Measurements from ENCODE around the gene CFAP47. TPM values are rescaled to one million over a fixed set of nuclear protein-coding genes. Genes with fewer than 3 reads are reported as not detected.

CFAP47 gene
- polyA plus RNA-seq, 2 of the 4 experiments (the other 2 are of a cell fraction), result 0.03 TPM; not detected in 1

- no peak for ATAC-seq
- Histone ChIP-seq H3K4me2 (no peak overlapping the region), H3K27ac (no peak overlapping the region), H3K4me3 (no peak overlapping the region), H3K9me3 (no peaks in the 10 kb centered on the region), H3K4me1 (no peaks in the 10 kb centered on the region)
- POLR2A ChIA-PET, result no interaction called here
- TF ChIP-seq RAD21 (conservative IDR thresholded peaks at IDR 0.05 in 1 of 2, IDR thresholded peaks at IDR 0.05 in 1 of 2), result no peak
- TF ChIP-seq POLR2AphosphoS2 (conservative IDR thresholded peaks at IDR 0.05; ENCODE audit: low read length), result no peak
- CTCF ChIA-PET, result no interaction called here
- DNase-seq (ENCODE audit: low read depth in 1 of 2, low spot score in 1 of 2), result no peak
- no CpG with 5 or more reads among the region's 2 CpGs for WGBS (ENCODE audit: missing lambda C conversion rate)
- FAIRE-seq, result no peak
Measured at GRCh38 chrX:36414056-36414455, 494.5 kb downstream of the CFAP47 start.

GRCh38 chrX:36422368-36422767 is 502.8 kb downstream of the CFAP47 start:
- no peak for TF ChIP-seq RFX5 (IDR thresholded peaks at IDR 0.05)
- TF ChIP-seq POLR2A (IDR thresholded peaks at IDR 0.05; ENCODE audit: low read length), result no peak
- TF ChIP-seq RCOR1 (IDR thresholded peaks at IDR 0.05; ENCODE audit: low read depth, low read length), result no peak
- TF ChIP-seq TFCP2L1 (CRISPR knock-in tag; IDR thresholded peaks at IDR 0.05), result no peak
- TF ChIP-seq HES2 (IDR thresholded peaks at IDR 0.05), result no peak
- TF ChIP-seq NFE2L2 (conservative IDR thresholded peaks at IDR 0.05; ENCODE audit: low read length), result no peak
- TF ChIP-seq, protein P1, sequence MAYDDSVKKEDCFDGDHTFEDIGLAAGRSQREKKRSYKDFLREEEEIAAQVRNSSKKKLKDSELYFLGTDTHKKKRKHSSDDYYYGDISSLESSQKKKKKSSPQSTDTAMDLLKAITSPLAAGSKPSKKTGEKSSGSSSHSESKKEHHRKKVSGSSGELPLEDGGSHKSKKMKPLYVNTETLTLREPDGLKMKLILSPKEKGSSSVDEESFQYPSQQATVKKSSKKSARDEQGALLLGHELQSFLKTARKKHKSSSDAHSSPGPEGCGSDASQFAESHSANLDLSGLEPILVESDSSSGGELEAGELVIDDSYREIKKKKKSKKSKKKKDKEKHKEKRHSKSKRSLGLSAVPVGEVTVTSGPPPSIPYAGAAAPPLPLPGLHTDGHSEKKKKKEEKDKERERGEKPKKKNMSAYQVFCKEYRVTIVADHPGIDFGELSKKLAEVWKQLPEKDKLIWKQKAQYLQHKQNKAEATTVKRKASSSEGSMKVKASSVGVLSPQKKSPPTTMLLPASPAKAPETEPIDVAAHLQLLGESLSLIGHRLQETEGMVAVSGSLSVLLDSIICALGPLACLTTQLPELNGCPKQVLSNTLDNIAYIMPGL (CRISPR knock-in tag; IDR thresholded peaks at IDR 0.05; ENCODE audit: borderline replicate concordance), result no peak
- no peak for TF ChIP-seq SREBF2 (IDR thresholded peaks at IDR 0.05)
- no peak for TF ChIP-seq CTCF (IDR thresholded peaks at IDR 0.05)
- no peak for TF ChIP-seq CEBPB (IDR thresholded peaks at IDR 0.05)
- no peak for TF ChIP-seq FOSB (CRISPR knock-in tag; IDR thresholded peaks at IDR 0.05)
- no peak for TF ChIP-seq BHLHE40 (IDR thresholded peaks at IDR 0.05; ENCODE audit: low read depth, low read length)
- TF ChIP-seq JUN (IDR thresholded peaks at IDR 0.05), result no peak
- no peak for TF ChIP-seq JUNB (IDR thresholded peaks at IDR 0.05)
- no peak for TF ChIP-seq PBX3 (IDR thresholded peaks at IDR 0.05)
- no peak for TF ChIP-seq FOXS1 (CRISPR knock-in tag; IDR thresholded peaks at IDR 0.05)
- TF ChIP-seq MAFK (IDR thresholded peaks at IDR 0.05; ENCODE audit: partially characterized antibody), result no peak
- no peak for TF ChIP-seq ESRRA (IDR thresholded peaks at IDR 0.05; ENCODE audit: borderline replicate concordance, low read length)
- CTCF ChIA-PET, result no interaction called here
- H3K4me3 ChIP-seq, result no peak overlapping the region
- POLR2A ChIA-PET, result no interaction called here
- no peak for DNase-seq (ENCODE audit: low read depth in 1 of 2, low spot score in 1 of 2)
- no peaks in the 10 kb centered on the region for H3K4me1 ChIP-seq
- no peaks in the 10 kb centered on the region for H3K9me3 ChIP-seq
- FAIRE-seq, result peak; percentile 54
- ATAC-seq, result no peak
- H3K27ac ChIP-seq, result no peak overlapping the region
- no peak overlapping the region for H3K4me2 ChIP-seq
- WGBS (ENCODE audit: missing lambda C conversion rate), result 80% methylated on average over 1 of the region's 1 CpG

DNA sequence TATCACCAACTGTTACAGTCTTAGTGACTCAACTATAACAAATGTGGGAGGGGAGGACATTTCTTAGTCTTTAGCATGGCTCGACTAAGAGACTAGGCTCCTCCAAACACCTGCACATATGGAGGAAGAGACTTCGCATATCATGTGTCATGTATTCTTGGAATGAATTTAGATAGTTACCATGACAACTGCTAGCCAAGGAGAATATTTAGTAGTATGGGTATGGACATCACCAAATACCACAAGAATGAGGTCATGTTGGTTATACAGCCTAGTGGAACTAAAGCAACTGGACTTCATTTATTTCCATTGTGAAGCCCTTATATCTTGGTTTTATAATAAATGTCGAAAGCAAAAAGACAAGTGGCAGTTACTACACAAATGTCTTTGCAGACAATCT is 512.3 kb downstream of the CFAP47 start:
- TF ChIP-seq PBX3 (IDR thresholded peaks at IDR 0.05), result no peak
- no peak for TF ChIP-seq ZSCAN20 (CRISPR knock-in tag; IDR thresholded peaks at IDR 0.05)
- TF ChIP-seq BHLHE40 (IDR thresholded peaks at IDR 0.05; ENCODE audit: low read depth, low read length), result no peak
- no peak for TF ChIP-seq RNF2 (IDR thresholded peaks at IDR 0.05; ENCODE audit: borderline replicate concordance, low read depth)
- TF ChIP-seq CHD4 (IDR thresholded peaks at IDR 0.05; ENCODE audit: borderline replicate concordance), result no peak
- TF ChIP-seq MAFK (IDR thresholded peaks at IDR 0.05; ENCODE audit: partially characterized antibody), result no peak
- TF ChIP-seq RAD21 (conservative IDR thresholded peaks at IDR 0.05 in 1 of 2, IDR thresholded peaks at IDR 0.05 in 1 of 2), result no peak
- no peak for TF ChIP-seq ZC3H11A (IDR thresholded peaks at IDR 0.05)
- TF ChIP-seq EHMT2 (IDR thresholded peaks at IDR 0.05; ENCODE audit: low read depth), result no peak
- TF ChIP-seq RARB (CRISPR knock-in tag; IDR thresholded peaks at IDR 0.05), result no peak
- no peak for TF ChIP-seq CHD2 (IDR thresholded peaks at IDR 0.05; ENCODE audit: low read length, partially characterized antibody)
- TF ChIP-seq HOXB13 (CRISPR knock-in tag; IDR thresholded peaks at IDR 0.05; ENCODE audit: low read depth), result no peak
- TF ChIP-seq CBX8 (IDR thresholded peaks at IDR 0.05), result no peak
- TF ChIP-seq HOXB5 (CRISPR knock-in tag; IDR thresholded peaks at IDR 0.05), result no peak
- TF ChIP-seq POLR2AphosphoS2 (conservative IDR thresholded peaks at IDR 0.05; ENCODE audit: low read length), result no peak
- TF ChIP-seq ZNF302 (CRISPR knock-in tag; IDR thresholded peaks at IDR 0.05), result no peak
- TF ChIP-seq TP53 (CRISPR knock-in tag; IDR thresholded peaks at IDR 0.05), result no peak
- TF ChIP-seq JUNB (IDR thresholded peaks at IDR 0.05), result no peak
- TF ChIP-seq CEBPB (IDR thresholded peaks at IDR 0.05), result no peak
- DNase-seq (ENCODE audit: low read depth in 1 of 2, low spot score in 1 of 2) (peak; percentile 4 to 11), ATAC-seq (no peak), FAIRE-seq (peak; percentile 61)
- Histone ChIP-seq H3K9me3 (no peaks in the 10 kb centered on the region), H3K4me1 (no peaks in the 10 kb centered on the region), H3K4me3 (no peak overlapping the region), H3K4me2 (no peak overlapping the region), H3K27ac (no peak overlapping the region)
- 0% methylated on average over 3 of the region's 3 CpGs for WGBS (ENCODE audit: missing lambda C conversion rate)
- CTCF ChIA-PET, result no interaction called here
- POLR2A ChIA-PET, result no interaction called here
